ENCODE results near the gene CA11. TPM values are rescaled to one million over a fixed set of nuclear protein-coding genes. Genes with fewer than 3 reads are reported as not detected.

CA11 gene
- total and polyA plus RNA-seq, 2 of the 8 experiments (the other 6 are each of a cell fraction or from before 2014, with no cell fraction given) = 51.7 to 71.4 TPM

DNA sequence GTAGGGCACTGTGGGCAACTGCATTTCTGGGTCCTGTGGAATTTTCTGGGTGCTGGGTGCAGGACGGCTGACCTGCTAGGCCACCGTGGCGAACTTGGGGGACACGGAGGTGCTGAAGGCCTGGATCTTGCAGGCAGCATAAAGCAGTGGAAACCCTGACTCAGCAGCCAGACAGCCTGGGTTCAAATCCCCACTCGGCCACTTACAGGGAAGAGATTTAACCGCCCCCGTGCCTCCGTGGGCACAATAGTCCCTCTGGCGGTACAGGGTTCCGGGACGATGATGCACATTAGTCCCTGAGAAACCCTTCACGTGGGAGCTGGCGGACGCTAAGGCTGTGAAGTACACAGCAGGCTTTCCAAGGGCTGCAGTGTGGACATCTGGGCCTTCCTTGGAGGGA lies 34.1 kb downstream of the CA11 start (continued):
- TF ChIP-seq RBBP5 (IDR thresholded peaks at IDR 0.05; ENCODE audit: borderline replicate concordance, low read depth, low read length) (no peak), RNF2 (IDR thresholded peaks at IDR 0.05; ENCODE audit: borderline replicate concordance, low read depth, low read length, missing control alignments, poor library complexity, severe bottlenecking) (no peak)

Measured in H1 (cell line).